Measurements from ENCODE around the gene KIF7.
A peak's percentile ranks its signal among the peaks of the same experiment; 100 is the strongest.

KIF7 gene

GRCh38 chr15:89649716-89650115, 5.6 kb downstream of the KIF7 start:
- DNase-seq (ENCODE audit: low read depth in 3 of 3, low spot score in 1 of 3): no peak

- no peak for DNase-seq (ENCODE audit: low read depth in 3 of 3, low spot score in 1 of 3)
These were observed 6.1 kb downstream of the KIF7 start for GRCh38 chr15:89649013-89649625.

GRCh38 chr15:89648106-89649012, 6.9 kb downstream of the KIF7 start:
- no peak for DNase-seq (ENCODE audit: low read depth in 3 of 3, low spot score in 1 of 3)

- DNase-seq (ENCODE audit: low read depth in 3 of 3, low spot score in 1 of 3): peak in 1 of 3 donors; percentile 51
These were observed 7.9 kb downstream of the KIF7 start for GRCh38 chr15:89647191-89647851.

GRCh38 chr15:89646416-89647141, 8.7 kb downstream of the KIF7 start:
- DNase-seq (ENCODE audit: low read depth in 3 of 3, low spot score in 1 of 3): no peak

- no peak for DNase-seq (ENCODE audit: low read depth in 3 of 3, low spot score in 1 of 3)
These were observed 9.6 kb downstream of the KIF7 start for GRCh38 chr15:89645680-89646079.

- DNase-seq (ENCODE audit: low read depth in 3 of 3, low spot score in 1 of 3): no peak
These were observed 13.2 kb downstream of the KIF7 start for GRCh38 chr15:89642106-89642505.

GRCh38 chr15:89641053-89641452, 14.2 kb downstream of the KIF7 start:
- no peak for DNase-seq (ENCODE audit: low read depth in 3 of 3, low spot score in 1 of 3)

GRCh38 chr15:89640245-89640644, 15.0 kb downstream of the KIF7 start:
- no peak for DNase-seq (ENCODE audit: low read depth in 3 of 3, low spot score in 1 of 3)

- DNase-seq (ENCODE audit: low read depth in 3 of 3, low spot score in 1 of 3): no peak
These were observed 21.7 kb downstream of the KIF7 start for GRCh38 chr15:89633585-89633984.

- DNase-seq (ENCODE audit: low read depth in 3 of 3, low spot score in 1 of 3): no peak
These were observed 22.5 kb downstream of the KIF7 start for GRCh38 chr15:89632563-89633430.

GRCh38 chr15:89631902-89632264, 23.4 kb downstream of the KIF7 start:
- DNase-seq (ENCODE audit: low read depth in 3 of 3, low spot score in 1 of 3): no peak

GRCh38 chr15:89630974-89631901, 24.0 kb downstream of the KIF7 start:
- no peak for DNase-seq (ENCODE audit: low read depth in 3 of 3, low spot score in 1 of 3)

GRCh38 chr15:89630260-89630659, 25.0 kb downstream of the KIF7 start:
- no peak for DNase-seq (ENCODE audit: low read depth in 3 of 3, low spot score in 1 of 3)

- DNase-seq (ENCODE audit: low read depth in 3 of 3, low spot score in 1 of 3): no peak
These were observed 25.4 kb downstream of the KIF7 start for GRCh38 chr15:89629829-89630228.

- DNase-seq (ENCODE audit: low read depth in 3 of 3, low spot score in 1 of 3): no peak
These were observed 26.2 kb downstream of the KIF7 start for GRCh38 chr15:89628806-89629715.

GRCh38 chr15:89628301-89628700, 27.0 kb downstream of the KIF7 start:
- no peak for DNase-seq (ENCODE audit: low read depth in 3 of 3, low spot score in 1 of 3)

GRCh38 chr15:89627256-89627970, 27.9 kb downstream of the KIF7 start:
- no peak for DNase-seq (ENCODE audit: low read depth in 3 of 3, low spot score in 1 of 3)

Measured in stimulated activated CD4-positive, alpha-beta T cell treated with anti-CD3 and anti-CD28 coated beads, TNF-alpha, amount 100 ng/mL, for 1 hour (primary cell).